HG02870 (cell line): ENCODE results near the gene PTPRN2.

Experiments
- ATAC-seq: cut with Tn5 transposase; IDR thresholded peaks from one replicate; pipeline ENCODE4 v1.9.1; 2021; ENCODE audit warnings: mild to moderate bottlenecking, moderate library complexity; ENCODE audit not compliant: unreplicated experiment

Gene PTPRN2

DNA sequence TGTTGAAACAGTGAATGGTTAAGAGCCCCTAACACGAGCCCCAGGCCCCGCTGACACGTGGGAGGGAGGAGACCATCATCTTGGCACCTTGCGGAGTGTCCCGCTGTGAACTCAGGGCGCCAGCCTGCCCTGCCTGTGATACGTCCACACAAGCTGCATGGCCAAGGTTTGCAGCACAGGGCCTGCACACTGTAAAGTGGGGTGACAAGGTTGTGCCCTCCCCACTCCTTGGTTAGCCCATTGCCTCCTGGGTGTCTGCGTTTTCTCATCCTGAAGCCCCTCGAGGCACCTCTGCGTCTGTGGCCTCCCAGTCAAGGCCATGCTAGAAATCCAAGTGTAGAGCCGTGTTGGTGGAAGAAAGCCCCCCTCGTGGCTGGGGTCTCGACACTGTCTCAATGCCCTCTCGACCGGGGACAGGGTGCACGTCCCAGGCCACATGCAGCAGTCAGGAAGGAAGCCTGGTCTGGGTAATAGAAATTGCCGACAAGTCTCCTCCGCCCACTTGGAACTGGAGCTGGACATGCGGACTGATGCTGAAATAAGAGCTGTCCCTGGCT, 1058.8 kb downstream of the PTPRN2 start:
- no peak for ATAC-seq

DNA sequence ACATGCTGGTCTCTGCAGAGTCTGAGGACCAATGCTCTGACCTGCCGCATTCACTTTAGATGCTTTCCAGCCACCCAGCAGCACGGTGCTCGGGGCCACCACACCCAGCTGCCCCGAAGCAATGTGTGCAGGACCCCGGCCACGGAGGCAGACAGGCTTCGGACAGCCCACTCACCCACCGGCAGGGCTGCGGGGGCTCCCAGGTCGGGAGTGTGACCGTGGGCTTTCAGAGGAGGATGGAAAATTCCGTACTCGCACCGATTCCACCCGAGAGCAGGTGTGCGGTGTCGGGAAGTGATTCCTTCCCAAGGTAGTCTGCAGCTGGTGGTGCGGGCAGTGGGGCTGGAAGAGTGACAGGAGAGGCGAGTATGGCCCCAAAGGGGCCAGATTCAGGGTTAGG, 1059.9 kb downstream of the PTPRN2 start:
- ATAC-seq, result no peak

DNA sequence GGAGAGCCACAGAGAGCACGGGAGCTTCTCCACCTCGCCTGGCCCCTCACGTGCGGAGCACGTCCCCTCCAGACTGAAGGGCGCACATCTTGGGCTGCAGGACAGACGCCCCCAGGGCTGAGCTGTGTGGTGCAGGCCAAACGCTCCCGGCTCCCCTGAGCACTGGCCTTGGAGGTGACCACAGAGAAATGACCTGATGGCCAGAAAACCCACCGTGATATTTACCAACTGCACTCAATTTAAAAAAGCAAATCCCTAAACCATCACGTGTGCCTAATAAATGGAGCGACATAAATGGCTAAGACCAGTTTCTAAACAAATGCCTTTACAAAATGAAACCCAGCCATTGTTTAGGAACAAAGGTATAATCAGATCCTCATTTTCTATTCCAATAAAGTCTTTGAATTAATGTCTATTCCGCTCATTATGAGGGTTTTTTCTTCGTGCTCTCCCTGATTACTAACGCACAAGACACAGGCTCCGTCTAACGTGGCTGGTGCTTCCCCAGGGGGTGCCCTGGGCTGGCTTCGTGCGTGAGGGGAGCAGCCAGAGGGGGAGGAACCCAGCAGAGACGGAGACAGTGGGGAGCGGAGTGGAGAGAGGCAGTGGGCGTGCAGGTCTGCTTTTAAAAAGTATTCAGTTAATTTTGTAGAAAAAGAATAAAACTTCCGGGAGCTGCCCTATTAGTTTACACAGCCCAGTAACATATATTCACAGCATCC, 1060.5 kb downstream of the PTPRN2 start:
- ATAC-seq, result no peak

DNA sequence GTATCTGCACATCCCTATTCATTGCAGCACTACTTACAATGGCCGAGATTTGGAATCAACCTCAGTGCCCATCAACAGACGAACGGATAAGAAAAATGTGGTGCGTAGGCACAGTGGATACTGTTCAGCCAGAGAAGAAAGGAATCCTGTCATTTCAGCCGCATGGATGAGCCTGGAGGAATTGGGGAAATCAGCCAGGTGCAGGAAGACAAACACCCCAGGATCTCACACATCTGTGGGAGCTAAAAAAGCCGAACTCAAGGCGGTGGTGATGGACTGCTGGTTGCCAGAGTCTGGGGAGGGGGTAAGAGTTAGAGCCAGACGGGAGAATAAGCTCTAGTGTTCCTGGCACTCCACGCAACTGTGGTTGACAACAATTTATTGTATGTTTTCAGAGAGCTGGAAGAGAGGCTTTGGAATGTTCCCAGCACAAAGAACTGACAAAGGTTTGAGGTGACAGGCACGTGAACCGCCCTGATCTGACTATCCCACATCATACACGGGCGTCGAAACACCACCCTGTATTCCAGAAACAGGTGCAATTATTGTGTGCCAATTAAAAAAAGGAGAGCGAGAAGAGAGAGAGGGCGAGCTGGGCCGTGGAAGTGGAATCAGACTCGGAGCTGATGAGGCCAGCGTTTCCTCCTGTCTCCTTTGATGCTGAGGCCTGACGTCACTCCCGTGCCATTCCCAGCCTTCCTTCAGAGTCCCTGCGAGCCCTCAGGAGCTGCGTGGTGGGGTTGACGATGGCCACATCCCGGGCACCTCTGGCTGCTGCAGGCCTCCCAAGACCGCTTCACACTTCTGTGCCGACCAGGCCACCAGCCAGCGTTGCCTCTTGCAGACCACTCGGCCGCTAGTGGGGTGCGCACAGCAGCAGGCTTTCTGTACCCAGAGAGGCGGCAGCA, 1061.4 kb downstream of the PTPRN2 start:
- no peak for ATAC-seq

DNA sequence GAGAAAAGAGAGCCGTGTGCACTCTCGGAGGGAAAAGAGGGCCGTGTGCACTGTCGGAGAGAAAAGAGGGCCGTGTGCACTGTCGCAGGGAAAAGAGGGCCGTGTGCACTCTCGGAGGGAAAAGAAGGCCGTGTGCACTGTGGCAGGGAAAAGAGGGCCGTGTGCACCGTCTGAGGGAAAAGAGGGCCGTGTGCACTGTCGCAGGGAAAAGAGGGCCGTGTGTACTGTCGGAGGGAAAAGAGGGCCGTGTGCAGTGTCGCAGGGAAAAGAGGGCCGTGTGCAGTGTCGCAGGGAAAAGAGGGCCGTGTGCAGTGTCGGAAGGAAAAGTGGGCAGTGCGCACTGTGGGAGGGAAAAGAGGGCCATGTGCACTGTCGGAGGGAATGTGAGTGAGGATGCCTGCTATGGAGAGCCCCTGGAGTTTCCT, 1062.1 kb downstream of the PTPRN2 start:
- no peak for ATAC-seq

DNA sequence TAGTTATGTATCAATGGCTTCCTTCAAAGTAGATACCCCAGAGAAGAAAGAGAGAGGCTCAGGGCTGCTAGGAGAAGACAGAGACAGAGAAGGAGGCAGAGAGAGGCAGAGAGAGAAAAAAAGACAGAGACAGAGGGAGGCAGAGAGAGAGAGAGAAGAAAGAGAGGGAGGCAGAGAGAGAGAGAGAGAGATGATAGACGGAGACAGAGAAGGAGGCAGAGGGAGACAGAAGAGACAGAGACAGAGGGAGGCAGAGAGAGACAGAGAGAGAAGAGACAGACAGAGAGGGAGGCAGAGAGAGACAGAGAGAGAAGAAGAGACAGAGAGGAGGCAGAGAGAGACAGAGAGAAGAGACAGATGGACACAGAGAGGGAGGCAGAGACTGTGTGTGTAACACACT, 1062.9 kb downstream of the PTPRN2 start:
- ATAC-seq, result no peak

DNA sequence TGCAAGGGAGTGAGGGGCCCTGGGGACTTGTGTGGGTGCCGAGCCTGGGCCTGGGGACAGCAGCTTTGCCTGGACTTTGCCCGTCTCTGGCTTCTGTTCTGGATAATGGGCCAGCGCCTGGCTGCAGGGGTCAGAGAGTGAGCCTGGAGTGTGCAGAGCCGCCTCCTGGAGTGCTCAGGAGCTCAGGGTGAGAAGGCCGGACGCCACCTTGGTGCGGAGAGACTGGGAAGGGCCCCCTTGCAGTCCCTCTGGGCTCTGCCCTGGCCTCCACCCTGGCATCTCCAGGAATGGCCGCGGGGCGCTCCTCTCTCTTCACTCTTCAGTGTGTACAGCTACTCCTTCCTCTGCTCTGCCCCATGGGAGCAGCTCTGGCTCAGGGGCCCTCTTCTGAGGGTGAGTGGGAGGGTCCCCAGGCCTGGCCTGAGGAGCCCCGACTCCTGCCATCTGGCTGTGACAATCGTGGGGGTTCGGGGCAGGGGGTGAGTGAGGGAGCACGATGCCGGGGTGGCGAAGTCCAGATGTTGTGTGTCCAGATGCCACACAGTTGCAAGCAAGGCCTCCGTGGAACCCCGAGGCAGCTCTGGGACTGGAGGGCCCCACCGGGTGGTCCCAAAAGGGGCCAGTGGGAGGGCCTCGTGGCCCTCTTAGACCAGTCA, 1063.7 kb downstream of the PTPRN2 start:
- ATAC-seq, result no peak

GRCh38 chr7:157523371-157523765, 1064.3 kb downstream of the PTPRN2 start:
- no peak for ATAC-seq

DNA sequence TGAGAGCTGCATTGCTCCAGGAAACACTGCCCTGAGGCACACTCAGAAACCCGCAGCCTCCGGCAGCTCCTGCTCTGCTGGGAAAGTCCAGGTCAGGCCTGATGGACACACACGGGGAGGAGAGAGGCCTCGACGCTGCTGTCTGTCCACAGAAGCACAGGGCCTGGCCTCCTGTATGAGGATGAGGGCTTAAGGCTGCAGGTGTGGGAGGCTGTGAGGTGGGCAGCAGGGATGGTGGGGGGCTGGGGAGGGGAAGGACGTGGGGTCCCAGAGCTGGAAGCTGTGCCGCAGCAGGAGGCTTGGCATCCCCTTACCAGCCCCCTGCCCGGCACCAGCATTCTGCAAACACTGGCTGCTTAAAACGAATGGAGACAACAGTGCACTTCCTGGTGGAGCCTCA, 1064.7 kb downstream of the PTPRN2 start:
- no peak for ATAC-seq

DNA sequence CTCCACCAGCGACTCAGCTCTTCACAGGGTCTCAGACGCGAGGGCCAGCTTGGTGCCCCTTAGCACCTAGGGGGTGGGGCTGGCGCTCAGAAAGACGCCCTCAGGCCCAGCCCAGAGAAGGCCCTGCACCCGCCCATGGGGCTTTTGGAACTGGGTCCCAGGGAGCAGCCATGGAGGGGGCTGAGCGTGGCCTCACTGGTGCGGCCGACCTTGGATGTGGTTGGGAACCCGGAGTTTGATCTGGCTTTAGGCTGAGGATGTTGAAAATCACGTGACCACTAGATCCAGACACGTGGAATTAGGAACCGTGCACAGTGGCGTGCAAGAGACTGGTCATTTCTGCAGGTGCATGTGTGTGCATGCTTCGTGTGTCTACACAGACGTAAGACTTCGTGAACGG, 1065.4 kb downstream of the PTPRN2 start:
- ATAC-seq, result no peak

GRCh38 chr7:157521752-157522151, 1065.9 kb downstream of the PTPRN2 start:
- ATAC-seq, result no peak

DNA sequence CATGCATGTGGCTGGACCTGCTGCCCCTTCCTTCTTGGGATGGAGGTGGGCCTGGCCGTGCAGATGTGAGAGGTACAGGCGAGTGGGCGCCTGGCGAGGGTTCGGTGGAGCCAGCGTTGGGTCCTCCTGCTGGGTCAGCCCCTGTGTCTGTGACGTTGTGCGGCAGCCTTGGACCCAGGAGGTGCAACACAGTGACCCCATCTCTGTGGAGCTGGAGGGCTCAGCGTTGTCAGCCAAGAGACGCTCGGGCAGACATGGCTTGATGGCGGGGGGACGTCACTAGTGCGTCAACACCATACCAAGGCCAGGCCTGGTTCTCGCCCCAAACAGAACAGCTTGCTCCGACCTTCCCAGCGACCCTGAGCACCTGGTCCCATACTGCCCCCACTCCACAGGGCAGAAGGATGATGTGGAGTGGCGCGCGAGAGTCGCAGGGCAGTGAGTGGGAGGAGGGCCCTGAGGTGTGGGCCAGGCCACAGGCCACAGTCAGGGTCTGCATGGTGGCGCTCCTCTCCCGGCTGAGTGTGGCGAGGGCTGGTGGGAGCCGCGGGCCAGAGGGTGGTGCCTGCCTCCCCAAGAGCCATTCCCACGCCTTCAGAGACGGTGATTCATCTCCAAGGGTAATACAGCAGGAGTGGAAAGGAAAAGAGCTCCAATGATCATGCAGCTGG, 1066.4 kb downstream of the PTPRN2 start:
- no peak for ATAC-seq

- ATAC-seq, result peak; percentile 93
Observed at GRCh38 chr7:157520249-157520648, 1067.4 kb downstream of the PTPRN2 start.

DNA sequence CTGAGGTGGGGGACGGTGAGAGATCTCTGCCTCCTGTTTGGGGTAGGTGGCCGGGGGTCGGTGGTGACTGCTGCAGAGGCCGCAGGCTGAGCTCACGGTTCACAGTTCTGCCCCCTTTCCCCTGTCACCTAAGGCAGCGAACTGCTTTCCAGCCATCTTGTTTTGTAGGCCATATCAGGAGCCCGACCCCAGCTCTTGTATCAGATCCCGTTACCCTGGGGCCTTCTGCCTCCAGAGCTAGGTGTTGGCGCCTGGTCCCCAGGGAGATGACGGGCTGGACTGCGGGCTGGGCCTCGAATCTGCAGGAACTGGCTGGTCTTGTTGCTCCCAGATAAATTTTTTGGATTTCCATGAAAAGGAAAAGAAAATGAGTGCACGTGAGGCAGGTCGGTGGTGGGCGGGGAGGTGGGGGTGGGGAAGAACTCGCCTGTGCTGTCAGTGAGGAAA, 1067.8 kb downstream of the PTPRN2 start:
- peak; percentile 4 for ATAC-seq

DNA sequence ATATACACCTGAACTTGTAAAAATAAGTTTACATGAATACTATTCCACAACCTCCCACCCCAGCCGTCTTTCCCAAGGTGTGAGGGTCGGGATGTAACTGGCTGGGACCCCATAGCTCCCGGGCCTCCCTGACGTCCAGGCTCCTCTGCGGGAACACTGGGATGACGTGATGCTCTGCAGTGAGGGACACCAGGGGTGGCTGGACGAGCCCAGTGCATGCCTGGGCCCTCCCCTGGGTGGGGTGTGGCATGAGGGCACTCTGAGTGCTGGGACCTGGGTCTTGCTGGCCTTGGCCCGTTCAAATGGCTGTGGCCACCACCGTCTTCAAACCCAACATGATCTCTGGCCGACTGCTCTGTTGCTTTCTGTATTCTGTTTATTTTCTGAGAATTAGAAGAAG, 1068.4 kb downstream of the PTPRN2 start:
- no peak for ATAC-seq

DNA sequence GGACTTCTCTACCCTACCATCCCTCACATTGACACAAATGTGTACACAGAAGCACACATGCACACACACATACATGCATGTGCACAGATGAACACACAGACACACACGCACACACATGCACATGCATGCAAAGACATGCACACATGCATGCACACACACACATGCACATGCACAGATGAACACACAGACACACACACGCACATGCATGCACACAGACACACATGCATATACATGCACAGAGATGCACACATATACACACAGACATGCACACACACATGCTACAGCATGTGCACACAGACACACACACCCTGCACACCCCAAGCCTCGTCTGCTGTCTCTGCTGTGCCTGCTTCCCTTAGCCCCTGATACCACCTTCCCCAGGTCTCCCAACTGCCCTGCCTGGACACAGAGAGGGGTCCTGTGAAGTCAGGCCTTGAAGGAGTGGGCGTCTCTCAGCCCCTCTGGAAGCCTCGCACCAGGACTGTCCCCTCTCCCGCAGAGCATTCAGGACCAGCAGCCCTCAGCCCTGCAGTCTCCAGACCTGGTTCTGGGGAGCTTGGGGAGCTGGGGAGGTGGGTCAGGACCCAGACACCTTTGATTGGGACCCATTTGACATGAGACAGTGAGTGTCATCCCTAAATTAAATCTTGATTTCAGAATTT, 1069.0 kb downstream of the PTPRN2 start:
- ATAC-seq, result no peak

- no peak for ATAC-seq
Observed at GRCh38 chr7:157517782-157518513, 1069.7 kb downstream of the PTPRN2 start.

DNA sequence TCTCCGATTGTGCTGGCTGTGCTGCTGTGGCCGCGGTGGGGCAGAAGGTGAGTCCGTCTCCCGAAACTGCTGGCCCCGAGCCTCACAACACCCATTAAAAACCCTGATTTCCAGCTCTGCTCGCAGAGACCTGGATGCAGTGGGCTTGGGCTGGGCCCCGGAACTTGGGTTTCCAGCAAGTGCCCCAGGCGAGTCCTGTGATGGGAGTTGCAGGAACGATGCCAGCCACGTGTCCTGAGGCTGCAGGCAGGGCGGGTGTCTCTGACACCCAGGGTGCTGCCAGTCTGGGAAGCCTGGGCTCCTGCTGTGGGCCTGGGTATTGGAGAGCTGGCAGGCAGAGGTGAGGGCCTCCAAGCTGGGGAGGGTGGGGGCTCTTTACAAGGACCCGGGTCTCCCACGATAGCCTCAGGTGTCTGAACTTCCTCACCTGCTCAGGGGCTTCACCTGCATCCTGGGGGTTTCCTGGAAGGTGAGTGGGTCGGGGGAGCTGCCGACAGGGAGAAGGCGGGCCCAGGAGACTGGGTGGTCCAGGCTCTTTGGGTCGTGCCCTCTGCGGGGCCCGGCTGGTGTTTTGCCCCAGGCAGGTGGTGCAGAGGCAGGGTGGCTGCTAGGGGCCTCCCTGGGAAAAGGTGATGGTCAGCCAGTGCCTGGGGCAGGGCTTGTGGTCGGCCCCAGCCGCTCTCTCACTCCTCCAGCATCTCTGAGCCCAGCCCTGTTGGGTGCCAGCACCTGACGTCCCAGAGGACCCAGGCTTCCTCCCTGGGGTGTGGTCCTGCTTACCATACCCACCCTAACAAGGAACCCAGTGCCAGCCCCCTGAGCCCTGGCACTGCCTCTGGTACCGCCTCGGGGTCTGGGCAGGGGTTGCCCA, 1070.5 kb downstream of the PTPRN2 start:
- ATAC-seq, result no peak

- no peak for ATAC-seq
Observed at GRCh38 chr7:157516311-157516710, 1071.3 kb downstream of the PTPRN2 start.
